Loucy (cell line): Measurements from ENCODE around the gene ALPK3.

Experiments
- EZH2phosphoT487 ChIP-seq: fragments of 200-600 bp; IDR thresholded peaks from 2 replicates; pipeline ENCODE4 v1.6.1; 2018; ENCODE audit warnings: antibody characterized with exemption, mild to moderate bottlenecking, moderate library complexity, borderline replicate concordance
- TF ChIP-seq, protein P1 (sequence below): fragments of 200-600 bp; sonication (generic); conservative IDR thresholded peaks from 2 replicates; pipeline ENCODE4 v1.5.1; 2014; ENCODE audit warnings: mild to moderate bottlenecking, antibody characterized with exemption, low read length

DNA sequence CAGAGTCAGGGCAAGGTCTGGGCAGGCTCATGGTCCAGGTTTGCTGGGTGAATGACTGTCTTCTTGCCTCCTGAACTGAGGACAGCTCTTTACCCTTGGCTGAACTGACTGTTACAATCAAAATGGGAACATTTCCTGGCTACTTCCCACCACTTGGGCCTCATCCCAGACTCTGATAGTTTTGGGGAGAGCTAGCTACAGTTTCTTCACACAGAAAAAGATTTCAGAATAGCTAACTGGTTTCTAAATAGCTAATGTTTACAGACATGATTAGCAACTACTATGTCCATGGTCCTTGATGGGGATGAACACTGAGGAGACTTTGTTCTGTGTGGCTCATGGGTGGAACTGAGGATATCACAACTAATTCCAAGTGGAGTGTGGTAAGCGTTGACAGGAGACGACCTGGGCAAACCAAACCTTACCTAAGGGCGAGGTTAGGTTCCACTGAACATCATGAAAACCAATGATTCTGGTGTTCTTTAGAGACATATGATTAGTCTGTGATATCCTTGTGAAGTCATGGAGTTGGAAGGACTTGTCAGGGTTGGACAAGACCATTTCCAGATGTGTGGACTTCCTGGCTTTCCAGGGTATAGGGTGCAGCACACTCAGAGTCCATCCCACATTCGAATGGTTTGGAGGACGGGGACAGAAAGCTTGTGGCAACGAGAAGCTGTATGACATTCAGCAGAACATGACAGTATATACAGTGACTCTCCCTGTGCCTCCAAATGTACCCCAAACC, 7.3 kb downstream of the ALPK3 start:
- TF ChIP-seq, protein P1, sequence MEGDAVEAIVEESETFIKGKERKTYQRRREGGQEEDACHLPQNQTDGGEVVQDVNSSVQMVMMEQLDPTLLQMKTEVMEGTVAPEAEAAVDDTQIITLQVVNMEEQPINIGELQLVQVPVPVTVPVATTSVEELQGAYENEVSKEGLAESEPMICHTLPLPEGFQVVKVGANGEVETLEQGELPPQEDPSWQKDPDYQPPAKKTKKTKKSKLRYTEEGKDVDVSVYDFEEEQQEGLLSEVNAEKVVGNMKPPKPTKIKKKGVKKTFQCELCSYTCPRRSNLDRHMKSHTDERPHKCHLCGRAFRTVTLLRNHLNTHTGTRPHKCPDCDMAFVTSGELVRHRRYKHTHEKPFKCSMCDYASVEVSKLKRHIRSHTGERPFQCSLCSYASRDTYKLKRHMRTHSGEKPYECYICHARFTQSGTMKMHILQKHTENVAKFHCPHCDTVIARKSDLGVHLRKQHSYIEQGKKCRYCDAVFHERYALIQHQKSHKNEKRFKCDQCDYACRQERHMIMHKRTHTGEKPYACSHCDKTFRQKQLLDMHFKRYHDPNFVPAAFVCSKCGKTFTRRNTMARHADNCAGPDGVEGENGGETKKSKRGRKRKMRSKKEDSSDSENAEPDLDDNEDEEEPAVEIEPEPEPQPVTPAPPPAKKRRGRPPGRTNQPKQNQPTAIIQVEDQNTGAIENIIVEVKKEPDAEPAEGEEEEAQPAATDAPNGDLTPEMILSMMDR = no peak
- no peak for TF ChIP-seq EZH2phosphoT487
